ENCODE results near the gene RSPO4. TPM values are rescaled to one million over a fixed set of nuclear protein-coding genes. Genes with fewer than 3 reads are reported as not detected.
"Not testable (repeated sequence)": the region's sequence is repeated elsewhere in the genome, so short reads cannot be mapped to it uniquely, and the experiment has no call there.

The RSPO4 gene
- total RNA-seq, 1 donor: not detected

- peak in 1 of 3 donors; percentile 49 for DNase-seq (ENCODE audit: low read depth in 2 of 3, low spot score in 2 of 3)
Measured at GRCh38 chr20:1005452-1006027, 3.4 kb upstream of the RSPO4 start.

- no peak for DNase-seq (ENCODE audit: low read depth in 2 of 3, low spot score in 2 of 3)
Measured at GRCh38 chr20:1003920-1004697, 2.0 kb upstream of the RSPO4 start.

- peak in 1 of 3 donors; percentile 2 for DNase-seq (ENCODE audit: low read depth in 2 of 3, low spot score in 2 of 3)
Measured at GRCh38 chr20:1002682-1003561, 811 bp upstream of the RSPO4 start.

GRCh38 chr20:1001116-1001515, 995 bp downstream of the RSPO4 start:
- no peak for DNase-seq (ENCODE audit: low read depth in 2 of 3, low spot score in 2 of 3)

GRCh38 chr20:998231-998830, 3.8 kb downstream of the RSPO4 start:
- DNase-seq (ENCODE audit: low read depth in 2 of 3, low spot score in 2 of 3): no peak

GRCh38 chr20:997486-997885, 4.6 kb downstream of the RSPO4 start:
- DNase-seq (ENCODE audit: low read depth in 2 of 3, low spot score in 2 of 3): no peak

- DNase-seq (ENCODE audit: low read depth in 2 of 3, low spot score in 2 of 3): no peak
Measured at GRCh38 chr20:997016-997415, 5.1 kb downstream of the RSPO4 start.

- DNase-seq (ENCODE audit: low read depth in 2 of 3, low spot score in 2 of 3): peak in 1 of 3 donors; percentile 6
Measured at GRCh38 chr20:995170-995569, 6.9 kb downstream of the RSPO4 start.

GRCh38 chr20:992801-993535, 9.1 kb downstream of the RSPO4 start:
- no peak for DNase-seq (ENCODE audit: low read depth in 2 of 3, low spot score in 2 of 3)

- DNase-seq (ENCODE audit: low read depth in 2 of 3, low spot score in 2 of 3): peak in 1 of 3 donors; percentile 42
Measured at GRCh38 chr20:991850-992249, 10.3 kb downstream of the RSPO4 start.

GRCh38 chr20:990293-990959, 11.7 kb downstream of the RSPO4 start:
- no peak for DNase-seq (ENCODE audit: low read depth in 2 of 3, low spot score in 2 of 3)

- DNase-seq (ENCODE audit: low read depth in 2 of 3, low spot score in 2 of 3): no peak
Measured at GRCh38 chr20:988272-988671, 13.8 kb downstream of the RSPO4 start.

- no peak for DNase-seq (ENCODE audit: low read depth in 2 of 3, low spot score in 2 of 3)
Measured at GRCh38 chr20:987677-988076, 14.4 kb downstream of the RSPO4 start.

- no peak for DNase-seq (ENCODE audit: low read depth in 2 of 3, low spot score in 2 of 3)
Measured at GRCh38 chr20:986733-987355, 15.3 kb downstream of the RSPO4 start.

GRCh38 chr20:984994-985393, 17.1 kb downstream of the RSPO4 start:
- DNase-seq (ENCODE audit: low read depth in 2 of 3, low spot score in 2 of 3): not testable (repeated sequence)

- DNase-seq (ENCODE audit: low read depth in 2 of 3, low spot score in 2 of 3): no peak
Measured at GRCh38 chr20:982754-983153, 19.4 kb downstream of the RSPO4 start.

GRCh38 chr20:977021-977420, 25.1 kb downstream of the RSPO4 start:
- no peak for DNase-seq (ENCODE audit: low read depth in 2 of 3, low spot score in 2 of 3)

GRCh38 chr20:976033-976432, 26.1 kb downstream of the RSPO4 start:
- DNase-seq (ENCODE audit: low read depth in 2 of 3, low spot score in 2 of 3): no peak

- peak in 2 of 3 donors; percentile 63 to 69 for DNase-seq (ENCODE audit: low read depth in 2 of 3, low spot score in 2 of 3)
Measured at GRCh38 chr20:973785-974194, 28.3 kb downstream of the RSPO4 start.
